ENCODE results near the gene ALOX12. TPM values are rescaled to one million over a fixed set of nuclear protein-coding genes. Genes with fewer than 3 reads are reported as not detected.

ALOX12 gene
- total RNA-seq, 1 experiment from 2014 or later, result not detected

GRCh38 chr17:7043497-7044198 lies 47.8 kb downstream of the ALOX12 start, which contains the start of gene SLC16A11 (continued):
- no peak for TF ChIP-seq TCF7L2 (IDR thresholded peaks at IDR 0.05; ENCODE audit: borderline replicate concordance, extremely low read depth, insufficient read depth, insufficient read length)
- TF ChIP-seq ATF3 (IDR thresholded peaks at IDR 0.05), result no peak

- intact Hi-C loops (cut with micrococcal nuclease), result loop anchor here (1.0 to 5.0 kb wide), 6 partner anchors 91 to 642 kb away; partner anchors contain the start of genes KCTD11, TP53 and WRAP53
- TF ChIP-seq RAD21 (IDR thresholded peaks at IDR 0.05; ENCODE audit: low read depth) (peak; percentile 96), EGR1 (IDR thresholded peaks at IDR 0.05; ENCODE audit: low read depth) (peak; percentile 22; the same call in 1 of the 2 replicates), FOSL1 (IDR thresholded peaks at IDR 0.05; ENCODE audit: low read depth) (no peak), CTCF (IDR thresholded peaks at IDR 0.05 in 2 of 3, conservative IDR thresholded peaks at IDR 0.05 in 1 of 3; ENCODE audit: borderline replicate concordance in 1 of 3, insufficient read depth in 1 of 3, low read depth in 2 of 3, low read length in 2 of 3) (peak; percentile 69 to 96 (median 92))
- Histone ChIP-seq H3K27me3 (ENCODE audit: insufficient read depth, low read length) (no peaks in the 10 kb centered on the region), H3K9ac (ENCODE audit: low read length) (peak overlapping the region; percentile 48), H3K9me2 (ENCODE audit: insufficient read depth) (no peaks in the 10 kb centered on the region), H3K36me3 (ENCODE audit: control insufficient read depth in 1 of 2, insufficient read depth in 2 of 2, low read length in 2 of 2) (no peaks in the 10 kb centered on the region), H4K20me1 (ENCODE audit: insufficient read depth) (no peaks in the 10 kb centered on the region), H3K4me1 (ENCODE audit: control insufficient read depth in 1 of 2, insufficient read depth in 2 of 2, low read length in 2 of 2) (peaks cover 31 to 48% of the 10 kb centered on the region in 2 experiments), H2AFZ (ENCODE audit: low read depth, low read length, poor library complexity, severe bottlenecking) (peak overlapping the region; percentile 97), H3K9me3 (ENCODE audit: control insufficient read depth in 1 of 2, insufficient read depth in 1 of 2, low read depth in 1 of 2, low read length in 2 of 2) (no peaks in the 10 kb centered on the region), H3K4me2 (ENCODE audit: low read length) (peak overlapping the region; percentile 95), H3K79me2 (ENCODE audit: insufficient read depth, low read length) (no peaks in the 10 kb centered on the region), H3K27ac (ENCODE audit: low read depth, low read length) (peak overlapping the region; percentile 46), H3K4me3 (replicated peaks in 1 of 2; ENCODE audit: low read depth in 1 of 2, low read length in 2 of 2) (peak overlapping the region; percentile 49 to 65)
- CTCF ChIA-PET, result interaction anchor here (0.5 to 5.4 kb wide), 36 partner anchors 8 to 1011 kb away, joined by 3 to 53 read pairs (median 4); partner anchors contain the start of genes ASGR1, CTDNEP1, NEURL4 and SLC16A13
- POLR2A ChIA-PET, result interaction anchor here (0.7 to 2.1 kb wide), 9 partner anchors 9 to 189 kb away, joined by 3 to 9 read pairs (median 4); partner anchors contain the start of genes DVL2 and SLC16A13
- RAD21 ChIA-PET (ENCODE audit: low non-redundant PET in 1 of 2, low total read pairs in 2 of 2, uncharacterized antibody in 2 of 2, unreplicated experiment in 2 of 2), result interaction anchor here (0.6 to 2.3 kb wide), 13 partner anchors 10 to 355 kb away, joined by 3 to 16 read pairs (median 5); partner anchors contain the start of gene SLC16A13 (in 1 of the 2)
- BruUV-seq (replicated peaks), result no TSS peak
- peak; percentile 40 for ATAC-seq
- peak; percentile 67 for DNase-seq (ENCODE audit: low read depth, low spot score)
Measured at GRCh38 chr17:7045492-7046126, 49.8 kb downstream of the ALOX12 start.

All from HCT116 (cell line).